GM18502 (cell line): ENCODE data around the gene NEK9.

Source experiments
- ATAC-seq: cut with Tn5 transposase; IDR thresholded peaks from one replicate; pipeline ENCODE4 v1.9.1; 2021; ENCODE audit warnings: mild to moderate bottlenecking; ENCODE audit not compliant: unreplicated experiment, poor library complexity

NEK9 gene

GRCh38 chr14:75046275-75046674 is 80.6 kb downstream of the NEK9 start:
- no peak for ATAC-seq

GRCh38 chr14:75044752-75045151 is 82.1 kb downstream of the NEK9 start:
- no peak for ATAC-seq

GRCh38 chr14:75044322-75044721 is 82.5 kb downstream of the NEK9 start:
- no peak for ATAC-seq

- ATAC-seq: no peak
Measured at GRCh38 chr14:75042035-75042434, 84.8 kb downstream of the NEK9 start.

GRCh38 chr14:75041613-75042012 is 85.2 kb downstream of the NEK9 start:
- ATAC-seq: no peak

DNA sequence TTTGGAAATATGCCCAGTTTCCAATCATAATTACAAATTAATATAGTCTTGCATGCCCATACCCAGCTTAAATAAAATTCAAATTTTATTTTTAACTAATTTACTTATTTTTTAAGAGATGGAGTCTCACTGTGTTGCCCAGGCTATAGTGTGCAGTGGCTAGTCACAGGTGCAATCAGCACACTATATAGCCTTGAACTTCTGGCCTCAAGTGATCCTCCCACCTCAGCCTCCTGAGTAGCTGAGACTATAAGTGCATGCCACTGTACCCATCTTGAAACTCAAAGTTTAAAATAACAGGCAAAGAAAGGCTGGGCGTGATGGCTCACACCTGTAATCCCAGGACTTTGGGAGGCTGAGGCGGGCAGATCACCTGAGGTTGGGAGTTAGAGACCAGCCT is 85.9 kb downstream of the NEK9 start:
- ATAC-seq: no peak

GRCh38 chr14:75040507-75040906 is 86.3 kb downstream of the NEK9 start:
- no peak for ATAC-seq

- ATAC-seq: no peak
Measured at GRCh38 chr14:75032939-75033338, 93.9 kb downstream of the NEK9 start.

GRCh38 chr14:75030147-75030546 is 96.7 kb downstream of the NEK9 start:
- no peak for ATAC-seq
